Ishikawa (cell line): ENCODE data around the gene ELP4.

Source experiments
- CEBPB ChIP-seq: IDR thresholded peaks from 2 replicates; pipeline ENCODE4 v1.6.1; 2012
- CREB1 ChIP-seq: IDR thresholded peaks from 2 replicates; pipeline ENCODE4 v1.6.1; 2012; ENCODE audit warnings: low read depth
- EP300 ChIP-seq: IDR thresholded peaks from 2 replicates; pipeline ENCODE4 v1.6.1; 2012; ENCODE audit warnings: borderline replicate concordance
- FOXM1 ChIP-seq: IDR thresholded peaks from 2 replicates; pipeline ENCODE4 v1.6.1; 2012; ENCODE audit warnings: low read depth, borderline replicate concordance
- NFIC ChIP-seq: IDR thresholded peaks from 2 replicates; pipeline ENCODE4 v1.6.1; 2012
- REST ChIP-seq: IDR thresholded peaks from 2 replicates; pipeline ENCODE4 v1.6.1; 2012; ENCODE audit warnings: low read depth, mild to moderate bottlenecking
- TEAD4 ChIP-seq: IDR thresholded peaks from 2 replicates; pipeline ENCODE4 v1.6.1; 2012
- YY1 ChIP-seq: IDR thresholded peaks from 2 replicates; pipeline ENCODE4 v1.6.1; 2012; ENCODE audit warnings: low read depth
- TF ChIP-seq, protein P1 (sequence below): IDR thresholded peaks from 2 replicates; pipeline ENCODE4 v1.6.1; 2012

DNA sequence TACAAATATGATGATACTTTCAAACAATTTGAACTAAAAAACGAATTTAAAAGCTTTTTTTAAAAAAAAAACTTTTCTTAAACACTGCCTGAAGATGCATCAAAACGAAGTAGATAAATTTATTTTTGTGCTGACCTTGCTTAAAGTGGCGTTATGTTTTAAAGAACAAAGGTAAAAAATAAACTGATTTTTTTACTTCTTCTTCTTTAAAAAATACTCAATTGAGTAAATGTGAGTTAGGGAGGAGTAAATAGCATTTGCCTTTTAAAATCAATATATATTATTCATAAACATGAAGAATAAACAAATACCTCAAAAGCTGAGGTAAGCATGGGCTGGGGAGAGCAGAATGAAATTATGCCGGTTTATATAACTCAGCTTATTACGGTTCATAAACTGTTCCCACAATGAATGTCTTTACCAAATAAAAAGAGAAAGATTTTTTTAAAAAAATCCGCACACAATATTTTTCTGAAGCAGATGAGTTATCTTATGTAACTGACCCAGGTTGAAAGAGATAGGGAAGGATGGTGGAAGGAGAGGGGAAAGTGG is 292.5 kb downstream of the ELP4 start:
- TF ChIP-seq, protein P1, sequence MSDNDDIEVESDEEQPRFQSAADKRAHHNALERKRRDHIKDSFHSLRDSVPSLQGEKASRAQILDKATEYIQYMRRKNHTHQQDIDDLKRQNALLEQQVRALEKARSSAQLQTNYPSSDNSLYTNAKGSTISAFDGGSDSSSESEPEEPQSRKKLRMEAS, result no peak
- TF ChIP-seq REST (no peak), EP300 (no peak), YY1 (no peak), CEBPB (no peak), CREB1 (no peak), FOXM1 (no peak), NFIC (no peak), TEAD4 (no peak)
